Uterus (tissue), 2 donors: ENCODE results near the gene RDM1.

Source experiments
- CTCF ChIP-seq, 4 experiments: fragments of 200-600 bp in 2 of 4; fragments of 450-650 bp in 2 of 4; sonication (generic) in 2 of 4; IDR thresholded peaks; one replicate each; pipeline ENCODE4 v1.5.1; 2016 to 2019; ENCODE audit warnings: antibody characterized with exemption in 4 of 4, mild to moderate bottlenecking in 2 of 4, moderate library complexity in 1 of 4
- POLR2A ChIP-seq, 2 donors: fragments of 450-650 bp; IDR thresholded peaks; one replicate each; pipeline ENCODE4 v1.6.1; 2016; ENCODE audit warnings: antibody characterized with exemption in 2 of 2, mild to moderate bottlenecking in 1 of 2, moderate library complexity in 1 of 2

GRCh38 chr17:35875072-35875799 is 55.3 kb downstream of the RDM1 start:
- no peak for TF ChIP-seq CTCF (IDR thresholded peaks at IDR 0.05)
- no peak for TF ChIP-seq POLR2A (IDR thresholded peaks at IDR 0.05)
